Esophagus squamous epithelium (tissue), 4 donors: ENCODE measurements around the gene RFTN1.

ENCODE experiments used
- CTCF ChIP-seq, 6 experiments: fragments of 450-650 bp in 4 of 6; fragments of 200-600 bp in 2 of 6; sonication (generic) in 2 of 6; IDR thresholded peaks; one replicate each; pipeline ENCODE4 v1.5.1; 2016 to 2019; ENCODE audit warnings: antibody characterized with exemption in 6 of 6, mild to moderate bottlenecking in 4 of 6, moderate library complexity in 4 of 6
- POLR2A ChIP-seq, 4 donors: fragments of 450-650 bp; IDR thresholded peaks; one replicate each; pipeline ENCODE4 v1.6.1; 2017; ENCODE audit warnings: antibody characterized with exemption in 4 of 4, mild to moderate bottlenecking in 4 of 4, moderate library complexity in 3 of 4

GRCh38 chr3:16346413-16347081 lies 167.0 kb downstream of the RFTN1 start:
- TF ChIP-seq CTCF (IDR thresholded peaks at IDR 0.05) (no peak), POLR2A (IDR thresholded peaks at IDR 0.05) (no peak)
